ENCODE measurements around the gene NEXMIF.
"Not testable (repeated sequence)": the region's sequence is repeated elsewhere in the genome, so short reads cannot be mapped to it uniquely, and the experiment has no call there.

Gene NEXMIF

GRCh38 chrX:74804574-74804973 lies 120.7 kb downstream of the NEXMIF start:
- intact Hi-C loops (cut with DNase I): no loop called here
- DNase-seq: no peak

- DNase-seq: no peak
- intact Hi-C loops (cut with DNase I): no loop called here
Observed at GRCh38 chrX:74800062-74800461, 125.2 kb downstream of the NEXMIF start.

- intact Hi-C loops (cut with DNase I): no loop called here
- no peak for DNase-seq
Observed at GRCh38 chrX:74797338-74797887, 127.8 kb downstream of the NEXMIF start.

GRCh38 chrX:74788545-74789086 lies 136.6 kb downstream of the NEXMIF start:
- intact Hi-C loops (cut with DNase I): no loop called here
- no peak for DNase-seq

- intact Hi-C loops (cut with DNase I): no loop called here
- no peak for DNase-seq
Observed at GRCh38 chrX:74784629-74785028, 140.6 kb downstream of the NEXMIF start.

GRCh38 chrX:74781507-74782034 lies 143.7 kb downstream of the NEXMIF start:
- DNase-seq: no peak
- intact Hi-C loops (cut with DNase I): no loop called here

GRCh38 chrX:74779175-74779574 lies 146.1 kb downstream of the NEXMIF start:
- no peak for DNase-seq
- intact Hi-C loops (cut with DNase I): no loop called here

GRCh38 chrX:74774988-74775387 lies 150.3 kb downstream of the NEXMIF start:
- DNase-seq: no peak
- intact Hi-C loops (cut with DNase I): no loop called here

GRCh38 chrX:74736450-74736849 lies 188.8 kb downstream of the NEXMIF start:
- no peak for DNase-seq
- intact Hi-C loops (cut with DNase I): no loop called here

- intact Hi-C loops (cut with DNase I): no loop called here
- DNase-seq: no peak
Observed at GRCh38 chrX:74705269-74705668, 220.0 kb downstream of the NEXMIF start.

- intact Hi-C loops (cut with DNase I): not testable (repeated sequence)
Observed at GRCh38 chrX:74701343-74701742, 223.9 kb downstream of the NEXMIF start.

GRCh38 chrX:74684466-74684865 lies 240.8 kb downstream of the NEXMIF start:
- no peak for DNase-seq
- intact Hi-C loops (cut with DNase I): no loop called here

More at GRCh38 chrX:74701343-74701742, 223.9 kb downstream of the NEXMIF start:
- not testable (repeated sequence) for DNase-seq

Measured in head of caudate nucleus (tissue), 42 donors.